HepG2 (cell line): Measurements from ENCODE around the gene PIK3R3. TPM values are rescaled to one million over a fixed set of nuclear protein-coding genes. Genes with fewer than 3 reads are reported as not detected.

Experiments
- ATAC-seq: fragments of 200-7000 bp; cut with Tn5 transposase; 3 replicates; pipeline ENCODE4 v1.9.1; 2020; ENCODE audit warnings: mild to moderate bottlenecking, moderate library complexity
- BruUV-seq: library from RNA; stranded (reverse); fragments of 400-500 nt; replicated peaks from 2 replicates; lab custom pipeline; 2021; lab: Mats Ljungman, UMichigan
- CTCF ChIA-PET: fragments of 300-600 bp; formaldehyde crosslinking; extraction: SDS; loops from one replicate; lab custom pipeline; 2021; ENCODE audit warnings: low total read pairs, inconsistent platforms, low intra/inter-chr PET ratio; lab: Yijun Ruan, JAX
- POLR2A ChIA-PET: fragments of 350-600 bp; sonication (Branson Sonifier 250); formaldehyde crosslinking; loops from one replicate; lab custom pipeline; 2020; ENCODE audit warnings: antibody characterized with exemption, inconsistent platforms; lab: Yijun Ruan, JAX
- DNase-seq: peaks from one replicate; pipeline ENCODE4 v3.0.0-alpha.2; 2015; ENCODE audit warnings: low spot score
- FAIRE-seq: peaks from 3 replicates; lab custom pipeline; 2011; peaks lifted over from hg19 to GRCh38; lab: Jason Lieb, UNC
- H2AFZ ChIP-seq: one replicate; pipeline ENCODE4 v1.6.1; 2011; ENCODE audit warnings: low read length, inconsistent platforms
- H3K27ac ChIP-seq: fragments of 300-600 bp; 3 replicates; pipeline ENCODE4 v1.8.0; 2011; ENCODE audit warnings: mixed run types, mild to moderate bottlenecking, mixed read lengths, low read length, inconsistent platforms; ENCODE audit not compliant: insufficient read depth; ENCODE audit errors: extremely low read length
- H3K27me3 ChIP-seq, 2 experiments: fragments of 200-600 bp in 1 of 2; 2 replicates in 1 of 2; 3 replicates in 1 of 2; pipeline versions ENCODE4 v1.6.0 to v1.8.0; 2011; ENCODE audit warnings: low read length in 2 of 2, mild to moderate bottlenecking in 2 of 2, moderate library complexity in 2 of 2, inconsistent platforms in 1 of 2; ENCODE audit not compliant: insufficient read depth in 2 of 2, control insufficient read depth in 1 of 2
- H3K36me3 ChIP-seq, 2 experiments: fragments of 200-600 bp in 1 of 2; replicated peaks in 1 of 2; 2 replicates in 1 of 2; 3 replicates in 1 of 2; pipeline versions ENCODE4 v1.5.1 to v1.8.0; 2011; ENCODE audit warnings: low read length in 2 of 2, inconsistent platforms in 1 of 2; ENCODE audit not compliant: insufficient read depth in 2 of 2, control insufficient read depth in 1 of 2
- H3K4me1 ChIP-seq: 2 replicates; pipeline ENCODE4 v1.5.1; 2012; ENCODE audit warnings: low read length, inconsistent platforms; ENCODE audit not compliant: insufficient read depth
- H3K4me2 ChIP-seq: 2 replicates; pipeline ENCODE4 v1.6.0; 2011; ENCODE audit warnings: low read depth, low read length, inconsistent platforms
- H3K4me3 ChIP-seq, 3 experiments: fragments of 200-600 bp in 1 of 3; sonication (generic), shearing (Covaris generic) in 1 of 3; replicated peaks in 1 of 3; 2 replicates each; pipeline ENCODE4 v1.5.1; 2011 to 2016; ENCODE audit warnings: low read length in 3 of 3, inconsistent platforms in 2 of 3, low read depth in 2 of 3, mild to moderate bottlenecking in 2 of 3, control low read depth in 1 of 3, mixed read lengths in 1 of 3; ENCODE audit not compliant: insufficient read depth in 1 of 3
- H3K79me2 ChIP-seq: one replicate; pipeline ENCODE4 v1.6.1; 2011; ENCODE audit warnings: low read length, inconsistent platforms; ENCODE audit not compliant: insufficient read depth
- H3K9ac ChIP-seq: 2 replicates; pipeline ENCODE4 v1.6.0; 2011; ENCODE audit warnings: mild to moderate bottlenecking, low read depth, low read length, inconsistent platforms; ENCODE audit not compliant: insufficient read depth
- H3K9me3 ChIP-seq: 2 replicates; pipeline ENCODE4 v1.5.1; 2012; ENCODE audit warnings: mild to moderate bottlenecking, low read length
- H4K20me1 ChIP-seq: 2 replicates; pipeline ENCODE4 v1.6.0; 2011; ENCODE audit warnings: inconsistent platforms, mild to moderate bottlenecking, low read length, moderate library complexity; ENCODE audit not compliant: insufficient read depth
- AFF4 ChIP-seq: sonication (generic); formaldehyde crosslinking; IDR thresholded peaks from 2 replicates; pipeline ENCODE4 v1.4.0; 2020; ENCODE audit warnings: missing genetic modification reagents
- E2F1 ChIP-seq: sonication (generic); formaldehyde crosslinking; IDR thresholded peaks from 2 replicates; pipeline ENCODE4 v1.5.0; 2020; ENCODE audit warnings: missing genetic modification reagents
- GLI4 ChIP-seq: sonication (generic); formaldehyde crosslinking; IDR thresholded peaks from 2 replicates; pipeline ENCODE4 v1.5.1; 2020; ENCODE audit warnings: missing genetic modification reagents, mild to moderate bottlenecking, moderate library complexity, borderline replicate concordance
- HNRNPL ChIP-seq: fragments of 200-400 bp; formaldehyde crosslinking; IDR thresholded peaks from 2 replicates; pipeline ENCODE4 v1.6.1; 2017; ENCODE audit warnings: mild to moderate bottlenecking, low read depth, low read length
- HNRNPLL ChIP-seq: fragments of 200-400 bp; formaldehyde crosslinking; IDR thresholded peaks from 2 replicates; pipeline ENCODE4 v1.6.1; 2017; ENCODE audit warnings: mild to moderate bottlenecking, low read depth, low read length; ENCODE audit not compliant: poor library complexity, severe bottlenecking
- MAFF ChIP-seq: IDR thresholded peaks from 2 replicates; pipeline ENCODE4 v1.6.1; 2011; ENCODE audit warnings: low read depth, low read length, improper control_type of control experiment
- NFIC ChIP-seq: IDR thresholded peaks from 2 replicates; pipeline ENCODE4 v1.6.1; 2012; ENCODE audit warnings: mild to moderate bottlenecking, low read length, inconsistent platforms
- PAF1 ChIP-seq: IDR thresholded peaks from 2 replicates; pipeline ENCODE4 v1.6.1; 2016; ENCODE audit warnings: missing genetic modification reagents, missing compliant biosample characterization
- U2AF1 ChIP-seq: fragments of 200-400 bp; formaldehyde crosslinking; optimal IDR thresholded peaks from 2 replicates; pipeline ENCODE3; 2017; ENCODE audit warnings: mild to moderate bottlenecking, low read depth, low read length
- WIZ ChIP-seq: sonication (generic); formaldehyde crosslinking; IDR thresholded peaks from 2 replicates; pipeline ENCODE4 v1.5.1; 2020; ENCODE audit warnings: mild to moderate bottlenecking, missing genetic modification reagents
- ZBTB3 ChIP-seq: sonication (generic); formaldehyde crosslinking; IDR thresholded peaks from 2 replicates; pipeline ENCODE4 v1.4.0; 2020; ENCODE audit warnings: low read depth, mild to moderate bottlenecking, moderate library complexity, missing genetic modification reagents, borderline replicate concordance
- ZNF280D ChIP-seq: sonication (generic); formaldehyde crosslinking; IDR thresholded peaks from 2 replicates; pipeline ENCODE4 v1.5.1; 2020; ENCODE audit warnings: mild to moderate bottlenecking, missing genetic modification reagents
- ZNF563 ChIP-seq: sonication (generic); formaldehyde crosslinking; IDR thresholded peaks from 2 replicates; pipeline ENCODE4 v1.8.0; 2022; ENCODE audit warnings: mild to moderate bottlenecking, moderate library complexity, missing genetic modification reagents
- ZSCAN21 ChIP-seq: sonication (generic); formaldehyde crosslinking; IDR thresholded peaks from 2 replicates; pipeline ENCODE4 v1.8.0; 2022; ENCODE audit warnings: mild to moderate bottlenecking, missing genetic modification reagents, moderate library complexity, borderline replicate concordance
- WGBS: methylation state at CpG from one replicate; pipeline ENCODE4 v1.1.6; 2017; ENCODE audit warnings: low lambda C conversion rate; 5-methylcytosine and 5-hydroxymethylcytosine counted together
- in situ Hi-C: cut with HindIII; loops from 2 replicates; pipeline ENCODE4 v1.10.0; 2017; ENCODE audit warnings: low pct_unique_long_range_greater_than_20kb; ENCODE audit not compliant: extremely low pct_ligation_motif_present
- intact Hi-C: fragments of 100-400 bp; cut with micrococcal nuclease; formaldehyde crosslinking; loops from one replicate; pipeline ENCODE4 v1.10.0; 2022; ENCODE audit not compliant: unreplicated experiment
- polyA plus RNA-seq, 8 experiments: library from polyadenylated mRNA; depleted of rRNA in 3 of 8; stranded (reverse) in 7 of 8; unstranded in 1 of 8; fragments of >200 nt; fragmentation: Illumina TruSeq in 4 of 8; extraction: Trizol in 4 of 8; gene quantifications; 2 replicates each; pipeline versions ENCODE4 v1.2.1 to v1.2.3, GENCODE V29; 2011 to 2016; ENCODE audit warnings: low read depth in 4 of 8, missing spikeins in 1 of 8, mixed read lengths in 1 of 8; ENCODE audit not compliant: insufficient read depth in 1 of 8
- total RNA-seq, 5 experiments: library from RNA; depleted of rRNA; stranded (reverse); fragments of >200 nt; fragmentation: Illumina TruSeq; extraction: Trizol; gene quantifications; 2 replicates each; pipeline ENCODE4 v1.2.3, GENCODE V29; 2016; ENCODE audit warnings: low read depth in 1 of 5

The PIK3R3 gene
- total and polyA plus RNA-seq, 2 of the 13 experiments (the other 11 are each of a cell fraction or from before 2014, with no cell fraction given) = 0.37 to 6.9 TPM

GRCh38 chr1:46166521-46167462, 34.4 kb upstream of the PIK3R3 start (continued):
- no peak for TF ChIP-seq GLI4

GRCh38 chr1:46160212-46160611, 27.8 kb upstream of the PIK3R3 start:
- intact Hi-C loops = no loop called here
- POLR2A ChIA-PET = no interaction called here
- TF ChIP-seq ZNF280D (CRISPR knock-in tag) (no peak), AFF4 (CRISPR knock-in tag) (no peak), ZSCAN21 (no peak), ZBTB3 (CRISPR knock-in tag) (no peak), U2AF1 (no peak), WIZ (CRISPR knock-in tag) (no peak), MAFF (no peak), NFIC (no peak), PAF1 (CRISPR knock-in tag) (no peak), HNRNPL (no peak), HNRNPLL (no peak), E2F1 (CRISPR knock-in tag) (no peak), ZNF563 (CRISPR knock-in tag) (no peak)

More at GRCh38 chr1:46160212-46160611, 27.8 kb upstream of the PIK3R3 start:
- no peaks in the 10 kb centered on the region for H3K79me2 ChIP-seq
- DNase-seq = no peak
- no peaks in the 10 kb centered on the region for H3K36me3 ChIP-seq
- peaks cover 0 to 13% of the 10 kb centered on the region in 2 experiments; a peak in 2 of 5 replicates for H3K27me3 ChIP-seq
- no TSS peak for BruUV-seq
- no peak overlapping the region for H3K27ac ChIP-seq
- H3K9ac ChIP-seq = no peak overlapping the region
- no peaks in the 10 kb centered on the region for H3K9me3 ChIP-seq
- no peak overlapping the region for H3K4me2 ChIP-seq
- FAIRE-seq = no peak
- no peak overlapping the region for H2AFZ ChIP-seq
- WGBS = 3% methylated on average over 1 of the region's 1 CpG
- CTCF ChIA-PET = no interaction called here
- no peaks in the 10 kb centered on the region for H4K20me1 ChIP-seq
- ATAC-seq = no peak
- peaks cover 15% of the 10 kb centered on the region for H3K4me1 ChIP-seq
- no peak overlapping the region for H3K4me3 ChIP-seq
- in situ Hi-C loops = no loop called here
